Gastrocnemius medialis (tissue), 4 donors: ENCODE data around the gene TWSG1. TPM values are rescaled to one million over a fixed set of nuclear protein-coding genes. Genes with fewer than 3 reads are reported as not detected.
"Not testable (repeated sequence)": the region's sequence is repeated elsewhere in the genome, so short reads cannot be mapped to it uniquely, and the experiment has no call there.

ENCODE experiments used
- ATAC-seq, 2 donors: fragments of 150-250 bp; one replicate each; pipeline ENCODE4 v1.9.1; 2016
- DNase-seq, 2 donors: peaks; one replicate each; pipeline ENCODE4 v3.0.0-alpha.2; 2019
- H3K27ac ChIP-seq, 4 donors: fragments of 200-600 bp; sonication (generic); 1 replicate in 1 of 4; 2 replicates in 3 of 4; pipeline ENCODE4 v1.5.1; 2016 to 2018; ENCODE audit warnings: mild to moderate bottlenecking in 2 of 4, moderate library complexity in 1 of 4
- H3K27me3 ChIP-seq, 3 donors: fragments of 200-600 bp; sonication (generic) in 2 of 3; 1 replicate in 1 of 3; 2 replicates in 2 of 3; pipeline versions ENCODE4 v1.5.1 to v1.6.0; 2016 to 2019; ENCODE audit warnings: mild to moderate bottlenecking in 1 of 3, moderate library complexity in 1 of 3
- H3K36me3 ChIP-seq, 2 donors: fragments of 200-600 bp; sonication (generic) in 1 of 2; one replicate each; pipeline ENCODE4 v1.5.1; 2017 to 2018
- H3K4me1 ChIP-seq, 2 donors: fragments of 200-600 bp; sonication (generic) in 1 of 2; one replicate each; pipeline ENCODE4 v1.5.1; 2016 to 2017; ENCODE audit warnings: mild to moderate bottlenecking in 2 of 2
- H3K4me3 ChIP-seq, 4 donors: fragments of 200-600 bp; sonication (generic) in 3 of 4; 1 replicate in 1 of 4; 2 replicates in 3 of 4; pipeline ENCODE4 v1.5.1; 2016 to 2019; ENCODE audit warnings: mild to moderate bottlenecking in 2 of 4
- H3K9me3 ChIP-seq, 3 donors: fragments of 200-600 bp; sonication (generic) in 2 of 3; 1 replicate in 1 of 3; 2 replicates in 2 of 3; pipeline ENCODE4 v1.5.1; 2016 to 2019
- CTCF ChIP-seq, 5 experiments: fragments of 450-650 bp in 3 of 5; fragments of 200-600 bp in 2 of 5; sonication (generic) in 2 of 5; IDR thresholded peaks in 4 of 5; conservative IDR thresholded peaks in 1 of 5; 1 replicate in 4 of 5; 2 replicates in 1 of 5; pipeline ENCODE4 v1.5.1; 2016 to 2019; ENCODE audit warnings: antibody characterized with exemption in 5 of 5, mild to moderate bottlenecking in 3 of 5, moderate library complexity in 3 of 5
- POLR2A ChIP-seq, 2 donors: fragments of 450-650 bp; IDR thresholded peaks; one replicate each; pipeline ENCODE4 v1.6.1; 2017; ENCODE audit warnings: antibody characterized with exemption in 2 of 2, mild to moderate bottlenecking in 2 of 2, moderate library complexity in 2 of 2
- in situ Hi-C, 4 donors: fragments of 200-750 bp; cut with MboI; loops; one replicate each; pipeline versions ENCODE4 v1.15.0 to v1.8.0; 2017; ENCODE audit warnings: low sequenced_read_pairs in 4 of 4
- intact Hi-C: fragments of 100-400 bp; cut with DNase I; formaldehyde crosslinking; loops from one replicate; pipeline ENCODE4 v1.15.1; 2023; ENCODE audit warnings: low total_unique reads
- total RNA-seq, 4 donors: library from RNA; depleted of rRNA; stranded (reverse); fragments of >200 nt; gene quantifications; one replicate each; pipeline versions ENCODE4 v1.1.0 to v1.2.3, GENCODE V29; 2016

TWSG1 gene
- total RNA-seq, 4 donors from 2014 or later, result 5.3 to 9.5 (median 8.1) TPM

- intact Hi-C loops (no loop called here), in situ Hi-C loops (no loop called here)
- no peak for DNase-seq
- H3K36me3 ChIP-seq, result peaks cover 0 to 25% of the 10 kb centered on the region in 2 donors
- no peak overlapping the region for H3K4me3 ChIP-seq
- no peaks in the 10 kb centered on the region for H3K9me3 ChIP-seq
- no peak for ATAC-seq
- no peak overlapping the region for H3K27ac ChIP-seq
- no peaks in the 10 kb centered on the region for H3K27me3 ChIP-seq
- no peak for TF ChIP-seq CTCF (IDR thresholded peaks at IDR 0.05 in 4 of 5, conservative IDR thresholded peaks at IDR 0.05 in 1 of 5)
- no peak for TF ChIP-seq POLR2A (IDR thresholded peaks at IDR 0.05)
- H3K4me1 ChIP-seq, result no peaks in the 10 kb centered on the region
Measured at GRCh38 chr18:9392726-9393125, 58.2 kb downstream of the TWSG1 start.

GRCh38 chr18:9394046-9394445 is 59.5 kb downstream of the TWSG1 start:
- in situ Hi-C loops, result no loop called here

GRCh38 chr18:9400197-9400596 is 65.6 kb downstream of the TWSG1 start:
- ATAC-seq (no peak), DNase-seq (no peak)
- in situ Hi-C loops (no loop called here), intact Hi-C loops (no loop called here)
- H3K9me3 ChIP-seq, result no peaks in the 10 kb centered on the region
- H3K4me3 ChIP-seq, result no peak overlapping the region
- no peaks in the 10 kb centered on the region for H3K4me1 ChIP-seq
- TF ChIP-seq POLR2A (IDR thresholded peaks at IDR 0.05) (no peak), CTCF (IDR thresholded peaks at IDR 0.05 in 4 of 5, conservative IDR thresholded peaks at IDR 0.05 in 1 of 5) (no peak)
- peaks cover 0 to 13% of the 10 kb centered on the region in 2 donors for H3K36me3 ChIP-seq
- H3K27ac ChIP-seq, result no peak overlapping the region
- H3K27me3 ChIP-seq, result no peaks in the 10 kb centered on the region

More at GRCh38 chr18:9394046-9394445, 59.5 kb downstream of the TWSG1 start:
- ATAC-seq (no peak), DNase-seq (no peak)
- no peak overlapping the region for H3K4me3 ChIP-seq
- H3K27ac ChIP-seq, result no peak overlapping the region
- no peak for TF ChIP-seq CTCF (IDR thresholded peaks at IDR 0.05 in 4 of 5, conservative IDR thresholded peaks at IDR 0.05 in 1 of 5)
- no peak for TF ChIP-seq POLR2A (IDR thresholded peaks at IDR 0.05)
- intact Hi-C loops, result no loop called here
- H3K4me1 ChIP-seq, result no peaks in the 10 kb centered on the region
- H3K27me3 ChIP-seq, result no peaks in the 10 kb centered on the region
- no peaks in the 10 kb centered on the region for H3K9me3 ChIP-seq
- peaks cover 0 to 23% of the 10 kb centered on the region in 2 donors for H3K36me3 ChIP-seq

- Histone ChIP-seq H3K9me3 (no peaks in the 10 kb centered on the region), H3K4me3 (no peak overlapping the region), H3K27ac (no peak overlapping the region), H3K36me3 (peaks cover 0 to 12% of the 10 kb centered on the region in 2 donors), H3K27me3 (no peaks in the 10 kb centered on the region), H3K4me1 (no peaks in the 10 kb centered on the region)
- in situ Hi-C loops (no loop called here), intact Hi-C loops (no loop called here)
- no peak for ATAC-seq
- DNase-seq, result no peak
- TF ChIP-seq POLR2A (IDR thresholded peaks at IDR 0.05) (no peak), CTCF (IDR thresholded peaks at IDR 0.05 in 4 of 5, conservative IDR thresholded peaks at IDR 0.05 in 1 of 5) (no peak)
Measured at GRCh38 chr18:9401176-9401575, 66.6 kb downstream of the TWSG1 start.

- H3K36me3 ChIP-seq, H3K4me3 ChIP-seq, H3K4me1 ChIP-seq, in situ Hi-C loops, H3K9me3 ChIP-seq, DNase-seq, ATAC-seq, H3K27ac ChIP-seq, intact Hi-C loops, H3K27me3 ChIP-seq: not testable (repeated sequence)
Measured at GRCh38 chr18:9402358-9403007, 67.9 kb downstream of the TWSG1 start.
